GM18526 (cell line): ENCODE results near the gene SDHAF3.

Experiments used
- POLR2A ChIP-seq: IDR thresholded peaks from 3 replicates; pipeline ENCODE4 v1.6.1; 2011; ENCODE audit not compliant: insufficient read length; ENCODE audit errors: extremely low read depth

Gene SDHAF3

GRCh38 chr7:97198596-97198995 is 81.1 kb downstream of the SDHAF3 start:
- no peak for TF ChIP-seq POLR2A

GRCh38 chr7:97200018-97200417 is 82.5 kb downstream of the SDHAF3 start:
- TF ChIP-seq POLR2A, result no peak

GRCh38 chr7:97203957-97204356 is 86.5 kb downstream of the SDHAF3 start:
- TF ChIP-seq POLR2A, result no peak

- TF ChIP-seq POLR2A, result no peak
These were observed 87.3 kb downstream of the SDHAF3 start for GRCh38 chr7:97204821-97205220.

- TF ChIP-seq POLR2A, result no peak
These were observed 98.1 kb downstream of the SDHAF3 start for GRCh38 chr7:97215556-97215955.

GRCh38 chr7:97218767-97219166 is 101.3 kb downstream of the SDHAF3 start:
- no peak for TF ChIP-seq POLR2A

GRCh38 chr7:97219237-97219636 is 101.7 kb downstream of the SDHAF3 start:
- no peak for TF ChIP-seq POLR2A

- TF ChIP-seq POLR2A, result no peak
These were observed 106.8 kb downstream of the SDHAF3 start for GRCh38 chr7:97224316-97224715.

GRCh38 chr7:97226541-97226940 is 109.0 kb downstream of the SDHAF3 start:
- no peak for TF ChIP-seq POLR2A
